ENCODE measurements around the gene OR52A5.

OR52A5 gene

DNA sequence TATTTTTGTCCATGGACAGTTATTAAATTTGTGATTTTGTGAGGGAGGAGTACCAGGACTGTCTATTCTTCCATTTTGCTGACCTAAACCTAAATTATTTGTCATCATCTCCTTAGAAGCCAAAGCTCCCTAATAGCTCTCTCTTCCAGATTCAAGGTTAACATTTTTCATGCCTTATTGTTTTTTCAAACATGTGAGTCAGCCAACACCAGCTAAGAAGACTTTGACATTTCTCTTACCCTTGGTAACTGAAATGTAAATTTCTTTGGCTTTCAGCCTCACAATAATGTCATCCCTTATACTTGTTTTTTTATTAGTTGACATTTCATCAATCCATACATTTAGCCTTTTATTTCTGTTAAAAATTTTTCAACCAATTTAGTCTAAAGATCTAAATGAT lies 49.6 kb downstream of the OR52A5 start:
- Histone ChIP-seq H3K27ac (ENCODE audit: low read length) (no peak overlapping the region), H2AFZ (ENCODE audit: low read length) (no peak overlapping the region), H3K4me2 (ENCODE audit: low read depth, low read length) (no peak overlapping the region), H3K79me2 (ENCODE audit: low read length) (no peaks in the 10 kb centered on the region), H3K27me3 (replicated peaks; ENCODE audit: insufficient read depth, low read length) (no peaks in the 10 kb centered on the region), H3K4me3 (ENCODE audit: low read length) (no peak overlapping the region), H3K36me3 (replicated peaks; ENCODE audit: insufficient read depth, low read length) (no peaks in the 10 kb centered on the region), H3K4me1 (ENCODE audit: low read length) (no peaks in the 10 kb centered on the region), H3K9me2 (replicated peaks; ENCODE audit: insufficient read depth, low read length) (no peaks in the 10 kb centered on the region), H3K9ac (ENCODE audit: low read length) (no peak overlapping the region), H3K9me3 (replicated peaks; ENCODE audit: insufficient read depth, low read length) (no peaks in the 10 kb centered on the region), H3F3A (ENCODE audit: insufficient read depth, low read length) (no peaks in the 10 kb centered on the region), H4K20me1 (ENCODE audit: insufficient read depth, low read length) (no peaks in the 10 kb centered on the region)
- TF ChIP-seq EZH2phosphoT487 (IDR thresholded peaks at IDR 0.05; ENCODE audit: low read length) (no peak), EZH2 (optimal IDR thresholded peaks at IDR 0.05; ENCODE audit: low read depth, low read length) (no peak)
- TF ChIP-seq, protein P1, sequence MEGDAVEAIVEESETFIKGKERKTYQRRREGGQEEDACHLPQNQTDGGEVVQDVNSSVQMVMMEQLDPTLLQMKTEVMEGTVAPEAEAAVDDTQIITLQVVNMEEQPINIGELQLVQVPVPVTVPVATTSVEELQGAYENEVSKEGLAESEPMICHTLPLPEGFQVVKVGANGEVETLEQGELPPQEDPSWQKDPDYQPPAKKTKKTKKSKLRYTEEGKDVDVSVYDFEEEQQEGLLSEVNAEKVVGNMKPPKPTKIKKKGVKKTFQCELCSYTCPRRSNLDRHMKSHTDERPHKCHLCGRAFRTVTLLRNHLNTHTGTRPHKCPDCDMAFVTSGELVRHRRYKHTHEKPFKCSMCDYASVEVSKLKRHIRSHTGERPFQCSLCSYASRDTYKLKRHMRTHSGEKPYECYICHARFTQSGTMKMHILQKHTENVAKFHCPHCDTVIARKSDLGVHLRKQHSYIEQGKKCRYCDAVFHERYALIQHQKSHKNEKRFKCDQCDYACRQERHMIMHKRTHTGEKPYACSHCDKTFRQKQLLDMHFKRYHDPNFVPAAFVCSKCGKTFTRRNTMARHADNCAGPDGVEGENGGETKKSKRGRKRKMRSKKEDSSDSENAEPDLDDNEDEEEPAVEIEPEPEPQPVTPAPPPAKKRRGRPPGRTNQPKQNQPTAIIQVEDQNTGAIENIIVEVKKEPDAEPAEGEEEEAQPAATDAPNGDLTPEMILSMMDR (IDR thresholded peaks at IDR 0.05; ENCODE audit: low read length), result no peak
- DNase-seq, result no peak

DNA sequence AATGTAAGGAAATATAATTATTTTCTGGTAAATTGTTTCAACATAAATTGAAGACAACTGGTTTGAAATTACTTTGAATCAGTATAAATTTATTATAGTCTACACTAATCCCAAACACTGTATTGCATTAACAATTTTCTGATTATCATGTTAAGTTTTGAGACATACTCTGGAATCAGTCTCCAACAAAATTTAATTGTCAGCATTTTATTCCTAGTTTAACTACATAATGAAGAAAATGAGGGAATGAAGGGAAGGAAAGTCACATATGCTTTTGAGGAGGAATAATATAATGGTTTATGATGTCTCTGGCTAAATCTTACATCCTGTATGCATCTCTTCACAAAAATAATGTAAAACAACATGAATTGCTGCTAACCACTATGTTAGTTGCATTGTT lies 54.6 kb downstream of the OR52A5 start:
- Histone ChIP-seq H3K4me1 (ENCODE audit: low read length) (no peaks in the 10 kb centered on the region), H3K79me2 (ENCODE audit: low read length) (no peaks in the 10 kb centered on the region), H3K9me2 (replicated peaks; ENCODE audit: insufficient read depth, low read length) (no peaks in the 10 kb centered on the region), H3F3A (ENCODE audit: insufficient read depth, low read length) (no peaks in the 10 kb centered on the region), H3K9me3 (replicated peaks; ENCODE audit: insufficient read depth, low read length) (no peaks in the 10 kb centered on the region), H3K27ac (ENCODE audit: low read length) (no peak overlapping the region), H3K4me3 (ENCODE audit: low read length) (no peak overlapping the region), H3K36me3 (replicated peaks; ENCODE audit: insufficient read depth, low read length) (no peaks in the 10 kb centered on the region), H2AFZ (ENCODE audit: low read length) (no peak overlapping the region), H3K9ac (ENCODE audit: low read length) (no peak overlapping the region), H3K27me3 (replicated peaks; ENCODE audit: insufficient read depth, low read length) (no peaks in the 10 kb centered on the region), H3K4me2 (ENCODE audit: low read depth, low read length) (no peak overlapping the region), H4K20me1 (ENCODE audit: insufficient read depth, low read length) (no peaks in the 10 kb centered on the region)
- DNase-seq, result no peak
- TF ChIP-seq EZH2 (optimal IDR thresholded peaks at IDR 0.05; ENCODE audit: low read depth, low read length) (no peak), EZH2phosphoT487 (IDR thresholded peaks at IDR 0.05; ENCODE audit: low read length) (no peak)
- TF ChIP-seq, protein P1 (IDR thresholded peaks at IDR 0.05; ENCODE audit: low read length), result no peak

DNA sequence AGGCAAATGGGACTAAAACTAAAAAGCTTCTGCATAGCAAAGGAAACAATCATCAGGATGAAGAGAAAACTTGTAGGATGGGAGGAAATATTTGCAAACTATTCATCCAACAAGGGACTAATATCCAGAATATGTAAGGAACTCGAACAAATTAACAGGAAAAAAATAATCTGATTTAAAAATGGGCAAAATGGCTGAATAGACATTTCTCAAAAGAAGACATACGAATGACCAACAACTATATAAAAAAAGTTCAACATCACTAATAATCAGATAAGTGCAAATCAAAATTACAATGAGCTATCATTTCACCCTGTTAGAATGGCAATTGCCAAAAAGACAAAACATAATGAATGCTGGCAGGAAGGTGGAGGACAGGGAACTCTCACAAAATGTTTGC lies 56.8 kb downstream of the OR52A5 start:
- Histone ChIP-seq H3K27me3 (replicated peaks; ENCODE audit: insufficient read depth, low read length) (no peaks in the 10 kb centered on the region), H3K27ac (ENCODE audit: low read length) (no peak overlapping the region), H3K4me2 (ENCODE audit: low read depth, low read length) (no peak overlapping the region), H3K36me3 (replicated peaks; ENCODE audit: insufficient read depth, low read length) (no peaks in the 10 kb centered on the region), H3K9me2 (replicated peaks; ENCODE audit: insufficient read depth, low read length) (no peaks in the 10 kb centered on the region), H3F3A (ENCODE audit: insufficient read depth, low read length) (no peaks in the 10 kb centered on the region), H2AFZ (ENCODE audit: low read length) (no peak overlapping the region), H3K79me2 (ENCODE audit: low read length) (no peaks in the 10 kb centered on the region), H3K9ac (ENCODE audit: low read length) (no peak overlapping the region), H4K20me1 (ENCODE audit: insufficient read depth, low read length) (no peaks in the 10 kb centered on the region), H3K4me1 (ENCODE audit: low read length) (no peaks in the 10 kb centered on the region), H3K4me3 (ENCODE audit: low read length) (no peak overlapping the region), H3K9me3 (replicated peaks; ENCODE audit: insufficient read depth, low read length) (no peaks in the 10 kb centered on the region)
- TF ChIP-seq EZH2phosphoT487 (IDR thresholded peaks at IDR 0.05; ENCODE audit: low read length), result no peak
- TF ChIP-seq, protein P1 (IDR thresholded peaks at IDR 0.05; ENCODE audit: low read length), result no peak
- TF ChIP-seq EZH2 (optimal IDR thresholded peaks at IDR 0.05; ENCODE audit: low read depth, low read length), result no peak
- DNase-seq, result no peak

Data from MM.1S (cell line).